Adrenal gland (tissue), 5 donors: ENCODE results near the gene NAPB.

Source experiments
- CTCF ChIP-seq, 6 experiments: fragments of 450-650 bp in 4 of 6; fragments of 200-600 bp in 2 of 6; sonication (generic) in 1 of 6; IDR thresholded peaks; 1 replicate in 5 of 6; 2 replicates in 1 of 6; pipeline versions ENCODE4 v1.5.1 to v1.8.0; 2016 to 2021; ENCODE audit warnings: antibody characterized with exemption in 6 of 6, mild to moderate bottlenecking in 2 of 6, moderate library complexity in 1 of 6
- POLR2A ChIP-seq, 2 donors: fragments of 450-650 bp; IDR thresholded peaks; one replicate each; pipeline ENCODE4 v1.6.1; 2017; ENCODE audit warnings: antibody characterized with exemption in 2 of 2, mild to moderate bottlenecking in 2 of 2, moderate library complexity in 1 of 2
- donor health status: DM: no; HTN: no; CAD: no.

- no peak for TF ChIP-seq CTCF (IDR thresholded peaks at IDR 0.05)
- TF ChIP-seq POLR2A (IDR thresholded peaks at IDR 0.05): no peak
Measured at GRCh38 chr20:23415555-23415954, 5.7 kb downstream of the NAPB start.
